OCI-LY3 (cell line): Measurements from ENCODE around the gene REXO1.

ENCODE experiments used
- H2AFZ ChIP-seq: fragments of 200-600, 300-600 bp; shearing (Covaris generic); 2 replicates; pipeline ENCODE4 v1.6.0; 2014; ENCODE audit warnings: antibody characterized with exemption, low read depth, low read length
- H3K27ac ChIP-seq: fragments of 200-600, 300-600 bp; sonication (generic); 2 replicates; pipeline ENCODE4 v1.5.1; 2014; ENCODE audit warnings: mild to moderate bottlenecking, low read length, moderate library complexity, mixed read lengths
- H3K27me3 ChIP-seq: fragments of 200-600, 300-600 bp; sonication (generic); 2 replicates; pipeline ENCODE4 v1.6.1; 2014; ENCODE audit warnings: low read depth, low read length, mixed read lengths
- H3K36me3 ChIP-seq: fragments of 200-600, 300-600 bp; sonication (generic); replicated peaks from 2 replicates; pipeline ENCODE3; 2014; ENCODE audit warnings: low read depth, low read length, mixed read lengths
- H3K4me1 ChIP-seq: fragments of 300-600, 200-600 bp; sonication (generic); 2 replicates; pipeline ENCODE4 v1.6.1; 2014; ENCODE audit warnings: low read length, mixed read lengths
- H3K4me2 ChIP-seq: fragments of 200-600, 300-600 bp; sonication (generic); 2 replicates; pipeline ENCODE4 v1.6.1; 2014; ENCODE audit warnings: low read length, mixed read lengths
- H3K4me3 ChIP-seq: fragments of 300-600, 200-600 bp; sonication (generic); 2 replicates; pipeline ENCODE4 v1.5.1; 2014; ENCODE audit warnings: antibody characterized with exemption, mild to moderate bottlenecking, low read length, moderate library complexity
- H3K79me2 ChIP-seq: fragments of 300-600, 200-600 bp; shearing (Covaris generic); 2 replicates; pipeline ENCODE4 v1.6.1; 2014; ENCODE audit warnings: mild to moderate bottlenecking, low read length, mixed read lengths
- H3K9ac ChIP-seq: fragments of 300-600, 200-600 bp; shearing (Covaris generic); 2 replicates; pipeline ENCODE4 v1.6.0; 2014; ENCODE audit warnings: mild to moderate bottlenecking, low read length, moderate library complexity
- H3K9me3 ChIP-seq: fragments of 200-600, 300-600 bp; shearing (Covaris generic); 2 replicates; pipeline ENCODE4 v1.6.1; 2014; ENCODE audit warnings: low read length, mixed read lengths; ENCODE audit not compliant: insufficient read depth
- H4K20me1 ChIP-seq: fragments of 200-600, 300-600 bp; sonication (generic); 2 replicates; pipeline ENCODE4 v1.6.1; 2016; ENCODE audit warnings: low read length, mixed read lengths; ENCODE audit not compliant: insufficient read depth
- CTCF ChIP-seq: fragments of 200-600, 300-600 bp; sonication (generic); IDR thresholded peaks from 2 replicates; pipeline ENCODE4 v1.5.1; 2014; ENCODE audit warnings: antibody characterized with exemption, low read length, low read depth
- EZH2phosphoT487 ChIP-seq: fragments of 200-600 bp; shearing (Covaris generic); IDR thresholded peaks from 2 replicates; pipeline ENCODE4 v1.6.1; 2018; ENCODE audit warnings: antibody characterized with exemption, mixed run types, low read depth

Gene REXO1

DNA sequence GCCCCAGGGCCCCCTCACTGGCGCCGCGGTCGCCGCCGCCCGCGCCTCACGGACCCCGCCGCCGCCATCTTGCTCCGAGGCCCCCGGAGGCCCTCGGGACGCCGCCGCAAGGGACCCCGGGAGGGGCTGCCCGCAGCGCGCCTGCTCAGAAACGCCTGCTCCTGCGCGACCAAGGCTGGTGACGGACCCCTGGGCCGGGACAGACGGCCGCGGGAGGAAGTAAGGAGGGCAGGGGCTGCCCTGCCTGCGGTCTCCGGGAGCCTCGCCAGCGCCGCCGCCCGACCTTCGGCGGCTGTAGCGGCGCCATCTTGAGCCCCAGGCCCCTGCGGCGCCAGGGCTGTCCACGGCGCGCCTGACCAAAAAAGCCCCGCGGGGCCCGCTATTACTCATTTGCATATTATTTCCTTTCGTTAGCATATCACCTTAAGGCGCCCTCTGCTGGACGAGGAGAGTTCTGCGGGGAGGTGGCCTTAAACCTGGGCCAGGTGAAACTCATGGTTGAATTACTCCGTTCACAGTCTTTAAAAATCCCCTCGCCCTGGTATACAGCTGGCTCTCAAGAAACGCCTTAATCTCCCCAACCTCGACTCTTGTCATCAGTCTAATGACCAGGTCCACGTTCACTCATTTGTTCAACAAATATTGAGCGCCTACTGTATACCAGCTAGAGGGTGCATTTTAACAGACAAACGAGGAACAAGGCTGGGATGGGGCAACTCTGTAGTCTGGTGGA is at the start of gene REXO1:
Gene REXO1, minus strand, starts transcription at position 85 of the 733 bp plus-strand sequence. CDS start 125 bp downstream, outside the sequence.
- H3K79me2 ChIP-seq: peaks cover 70% of the 10 kb centered on the region
- no peaks in the 10 kb centered on the region for H3K9me3 ChIP-seq
- peaks cover 27% of the 10 kb centered on the region for H3K4me1 ChIP-seq
- no peaks in the 10 kb centered on the region for H3K36me3 ChIP-seq
- TF ChIP-seq EZH2phosphoT487 (no peak), CTCF (peak; percentile 96)
- peak within 1 kb of the TSS; percentile 87 for H3K27ac ChIP-seq
- H4K20me1 ChIP-seq: peaks cover 44% of the 10 kb centered on the region
- peak within 1 kb of the TSS; percentile 99 for H3K4me3 ChIP-seq
- peak within 1 kb of the TSS; percentile 81 for H3K9ac ChIP-seq
- no peaks in the 10 kb centered on the region for H3K27me3 ChIP-seq
- H2AFZ ChIP-seq: no peak within 1 kb of the TSS
- H3K4me2 ChIP-seq: peak within 1 kb of the TSS; percentile 99

DNA sequence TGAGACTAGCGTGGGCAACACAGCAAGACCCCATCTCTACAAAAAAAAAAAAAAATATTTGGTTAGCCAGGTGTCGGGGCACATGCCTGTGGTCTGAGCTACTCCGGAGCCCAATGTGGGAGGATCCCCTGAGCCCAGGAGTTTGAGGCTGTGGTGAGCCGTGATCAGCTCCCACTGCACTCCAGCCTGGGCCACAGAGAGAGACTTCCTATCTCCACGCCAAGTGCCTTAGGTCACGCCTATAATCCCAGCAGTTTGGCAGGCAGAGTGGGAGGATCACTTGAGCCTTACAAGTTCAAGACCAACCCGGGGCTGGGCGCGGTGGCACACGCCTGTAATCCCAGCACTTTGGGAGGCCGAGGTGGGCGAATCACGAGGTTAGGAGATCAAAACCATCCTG is 48.2 kb upstream of the REXO1 start:
- Histone ChIP-seq H2AFZ (no peak overlapping the region), H3K4me1 (peaks cover 18% of the 10 kb centered on the region), H3K27me3 (no peaks in the 10 kb centered on the region), H3K36me3 (no peaks in the 10 kb centered on the region), H3K9me3 (no peaks in the 10 kb centered on the region), H4K20me1 (no peaks in the 10 kb centered on the region), H3K4me2 (peak overlapping the region; percentile 79; the same call in 1 of the 2 replicates), H3K79me2 (no peaks in the 10 kb centered on the region), H3K9ac (no peak overlapping the region), H3K4me3 (peak overlapping the region; percentile 66), H3K27ac (no peak overlapping the region)
- TF ChIP-seq CTCF (no peak), EZH2phosphoT487 (no peak)

GRCh38 chr19:1893791-1894190 is 45.5 kb upstream of the REXO1 start:
- Histone ChIP-seq H4K20me1 (no peaks in the 10 kb centered on the region), H3K36me3 (no peaks in the 10 kb centered on the region), H3K27me3 (no peaks in the 10 kb centered on the region), H3K4me2 (no peak overlapping the region), H3K27ac (no peak overlapping the region), H3K4me1 (peaks cover 18% of the 10 kb centered on the region), H3K9me3 (no peaks in the 10 kb centered on the region), H3K79me2 (no peaks in the 10 kb centered on the region), H2AFZ (no peak overlapping the region), H3K9ac (no peak overlapping the region), H3K4me3 (no peak overlapping the region)
- no peak for TF ChIP-seq CTCF
- no peak for TF ChIP-seq EZH2phosphoT487

DNA sequence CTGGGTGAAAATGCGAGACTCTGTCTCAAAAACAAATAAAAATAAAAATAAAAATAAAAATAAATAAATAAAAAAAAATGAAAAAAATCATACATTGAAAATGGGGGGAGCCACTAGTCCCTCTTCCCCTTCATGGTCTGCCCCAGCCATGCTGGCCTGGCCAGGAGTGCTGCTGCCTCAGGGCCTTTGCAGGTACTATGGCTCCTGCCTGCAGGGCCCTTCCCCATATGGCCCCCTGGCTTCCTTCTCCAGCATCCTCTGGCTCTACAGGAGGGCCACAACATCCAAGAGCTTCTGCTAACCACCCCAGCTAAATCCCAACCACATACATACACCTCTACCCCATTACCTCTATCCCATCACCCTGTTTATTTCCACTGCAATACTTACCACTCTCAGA is 41.6 kb upstream of the REXO1 start:
- H3K4me1 ChIP-seq: peaks cover 3% of the 10 kb centered on the region; the same call in 1 of the 2 replicates
- no peak overlapping the region for H3K27ac ChIP-seq
- no peaks in the 10 kb centered on the region for H3K9me3 ChIP-seq
- H4K20me1 ChIP-seq: peaks cover under 1% of the 10 kb centered on the region; the same call in 1 of the 2 replicates
- H3K4me2 ChIP-seq: no peak overlapping the region
- H3K4me3 ChIP-seq: no peak overlapping the region
- H3K36me3 ChIP-seq: no peaks in the 10 kb centered on the region
- H2AFZ ChIP-seq: no peak overlapping the region
- no peak overlapping the region for H3K9ac ChIP-seq
- peaks cover 2% of the 10 kb centered on the region for H3K79me2 ChIP-seq
- TF ChIP-seq EZH2phosphoT487 (no peak), CTCF (no peak)
- no peaks in the 10 kb centered on the region for H3K27me3 ChIP-seq
